ENCODE measurements around the gene CLCNKA. TPM values are rescaled to one million over a fixed set of nuclear protein-coding genes. Genes with fewer than 3 reads are reported as not detected.
A peak's percentile ranks its signal among the peaks of the same experiment; 100 is the strongest.
"Not testable (repeated sequence)": the region's sequence is repeated elsewhere in the genome, so short reads cannot be mapped to it uniquely, and the experiment has no call there.

Gene CLCNKA
- total RNA-seq, 8 experiments from 2014 or later = 0.04 to 0.35 TPM; not detected in 6

GRCh38 chr1:16014509-16015482 is 7.0 kb upstream of the CLCNKA start:
- no peak overlapping the region for H3K4me3 ChIP-seq
- ATAC-seq (replicated peaks in 6 of 8) = peak in 2 of 8 experiments; percentile 16 to 44
- 58 to 75% (median 69%) methylated on average over 1 to 15 of the region's 17 CpGs; no CpG with 5 or more reads in 3 of the 10 experiments for WGBS, 10 experiments
- in situ Hi-C loops (cut with MboI; ENCODE audit: low pct_unique_long_range_greater_than_20kb in 2 of 9, low sequenced_read_pairs in 9 of 9, unreplicated experiment in 9 of 9) = no loop called here
- H3K27ac ChIP-seq = no peak overlapping the region
- H3K4me1 ChIP-seq (replicated peaks in 1 of 2) = peaks cover 43 to 48% of the 10 kb centered on the region in 2 donors

DNA sequence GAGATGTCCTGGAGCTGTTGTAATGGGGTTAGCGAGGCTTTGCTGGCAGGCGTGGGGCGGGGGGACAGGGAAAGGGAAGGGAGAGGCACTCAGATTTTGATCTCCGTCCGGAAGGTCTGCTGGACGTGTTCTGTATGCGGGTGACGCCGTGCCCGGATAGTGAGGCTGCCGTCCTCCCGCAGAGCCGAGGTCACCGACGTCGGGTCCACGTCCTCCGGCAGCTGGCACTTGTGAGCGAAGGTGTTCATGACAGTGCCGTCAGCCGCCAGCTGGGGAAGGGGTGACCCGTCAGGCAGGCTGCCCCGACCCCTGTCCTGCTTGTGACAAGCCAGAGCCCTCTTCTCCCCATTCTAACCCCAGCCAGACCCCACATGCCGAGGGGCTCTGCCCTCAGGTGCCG is 6.3 kb upstream of the CLCNKA start:
- 86% methylated on average over 7 of the region's 25 CpGs; no CpG with 5 or more reads in 9 of the 10 experiments for WGBS, 10 experiments
- H3K4me1 ChIP-seq (replicated peaks in 1 of 2) = peaks cover 46 to 52% of the 10 kb centered on the region in 2 donors
- no peak overlapping the region for H3K27ac ChIP-seq
- ATAC-seq (replicated peaks in 6 of 8) = no peak
- no peak overlapping the region for H3K4me3 ChIP-seq
- in situ Hi-C loops (cut with MboI; ENCODE audit: low pct_unique_long_range_greater_than_20kb in 2 of 9, low sequenced_read_pairs in 9 of 9, unreplicated experiment in 9 of 9) = no loop called here

DNA sequence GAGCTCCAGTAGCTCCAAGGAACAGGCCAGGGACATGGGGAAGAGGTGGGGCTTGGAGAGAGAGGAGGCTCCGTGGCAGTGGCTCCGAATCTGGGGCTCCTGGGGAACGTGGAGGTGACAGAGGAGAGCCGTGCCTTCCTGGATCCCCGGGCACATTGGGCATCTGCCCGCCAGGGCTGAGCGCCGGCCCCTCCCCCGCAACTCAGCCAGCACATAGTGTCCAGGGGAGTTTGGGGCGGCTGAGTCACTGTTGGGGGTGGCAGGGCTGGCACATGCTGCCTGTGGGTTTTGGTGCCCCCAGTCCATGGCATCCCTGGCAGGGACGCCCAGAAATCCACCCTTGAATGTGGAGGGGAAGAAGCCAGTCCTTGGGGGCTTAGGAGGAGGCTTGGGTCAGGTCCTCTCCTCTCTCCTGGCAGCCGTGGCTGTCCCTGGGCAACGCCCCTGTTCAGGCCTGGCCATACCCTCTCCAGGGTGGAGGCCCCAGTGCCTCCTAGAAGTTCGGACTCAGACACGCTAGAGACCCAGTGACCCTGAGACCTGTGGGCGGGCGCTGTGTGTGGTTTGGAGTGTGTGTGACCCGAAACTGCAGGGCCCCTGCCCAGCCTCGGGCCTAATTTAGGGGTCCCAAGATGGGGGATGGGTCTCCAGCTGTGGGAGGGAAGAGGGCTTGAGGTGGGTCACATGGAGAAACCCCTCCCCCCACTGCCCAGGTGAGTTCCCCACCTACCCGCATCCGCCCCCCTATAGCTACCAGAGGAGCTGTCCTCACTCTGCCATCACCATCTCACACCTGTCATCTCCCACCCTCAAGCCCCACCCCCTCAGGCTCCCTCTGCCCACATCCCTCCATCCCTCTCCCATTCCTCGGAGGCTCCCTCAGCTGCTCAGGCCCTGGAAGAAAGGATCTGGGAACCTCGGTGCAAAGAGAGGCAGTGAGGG is 5.6 kb upstream of the CLCNKA start:
- in situ Hi-C loops (cut with MboI; ENCODE audit: low pct_unique_long_range_greater_than_20kb in 2 of 9, low sequenced_read_pairs in 9 of 9, unreplicated experiment in 9 of 9) = no loop called here
- Histone ChIP-seq H3K4me1 (replicated peaks in 1 of 2) (peaks cover 47 to 52% of the 10 kb centered on the region in 2 donors), H3K27ac (no peak overlapping the region), H3K4me3 (no peak overlapping the region)
- no peak for ATAC-seq (replicated peaks in 6 of 8)
- 39 to 93% (median 80%) methylated on average over 1 to 7 of the region's 23 CpGs; no CpG with 5 or more reads in 5 of the 10 experiments for WGBS, 10 experiments

GRCh38 chr1:16017076-16017460 is 4.8 kb upstream of the CLCNKA start:
- no peak for ATAC-seq (replicated peaks in 6 of 8)
- Histone ChIP-seq H3K4me3 (no peak overlapping the region), H3K4me1 (replicated peaks in 1 of 2) (peaks cover 53 to 58% of the 10 kb centered on the region in 2 donors), H3K27ac (no peak overlapping the region)
- in situ Hi-C loops (cut with MboI; ENCODE audit: low pct_unique_long_range_greater_than_20kb in 2 of 9, low sequenced_read_pairs in 9 of 9, unreplicated experiment in 9 of 9) = no loop called here
- 100% methylated on average over 1 to 2 of the region's 10 CpGs; no CpG with 5 or more reads in 8 of the 10 experiments for WGBS, 10 experiments

GRCh38 chr1:16017461-16018303 is 4.2 kb upstream of the CLCNKA start, which contains the start of gene HSPB7:
Gene HSPB7 (minus strand): TSS chr1:16018043. CDS start chr1:16017963, 80 bp downstream.
- H3K27ac ChIP-seq = peak within 1 kb of the TSS in 1 of 2 donors; percentile 13
- H3K4me1 ChIP-seq (replicated peaks in 1 of 2) = peaks cover 53 to 56% of the 10 kb centered on the region in 2 donors
- in situ Hi-C loops (cut with MboI; ENCODE audit: low pct_unique_long_range_greater_than_20kb in 2 of 9, low sequenced_read_pairs in 9 of 9, unreplicated experiment in 9 of 9) = no loop called here
- WGBS, 10 experiments = 0 to 100% (median 57%) methylated on average over 2 to 6 of the region's 37 CpGs; no CpG with 5 or more reads in 5 of the 10 experiments
- no peak within 1 kb of the TSS for H3K4me3 ChIP-seq
- ATAC-seq (replicated peaks in 6 of 8) = peak; percentile 18 to 65 (median 52)

DNA sequence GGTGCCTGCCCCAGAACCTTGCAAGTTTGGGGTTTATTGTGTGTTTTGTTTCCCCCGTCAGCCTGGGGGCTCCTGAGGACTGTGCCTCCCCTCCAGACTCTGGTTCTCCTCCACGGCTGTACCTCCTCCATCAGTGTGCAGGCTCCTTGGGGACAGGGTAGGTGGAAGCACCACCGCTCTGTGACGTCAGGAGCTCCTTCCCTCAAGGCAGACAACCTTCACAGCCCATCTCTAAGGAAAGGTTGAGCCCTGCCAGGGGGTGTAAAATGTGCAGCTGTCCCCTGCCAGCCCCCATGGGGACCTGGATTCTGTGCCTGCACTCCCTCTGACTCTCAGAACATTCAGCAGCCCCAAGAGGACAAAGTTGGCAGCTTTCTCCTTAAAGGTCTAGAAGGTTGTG is 3.5 kb upstream of the CLCNKA start:
- H3K4me1 ChIP-seq (replicated peaks in 1 of 2) = peaks cover 47 to 51% of the 10 kb centered on the region in 2 donors
- peak in 4 of 8 experiments; percentile 1 to 14 (median 4) for ATAC-seq (replicated peaks in 6 of 8)
- 20 to 67% (median 43%) methylated on average over 2 to 4 of the region's 4 CpGs; no CpG with 5 or more reads in 6 of the 10 experiments for WGBS, 10 experiments
- H3K27ac ChIP-seq = no peak overlapping the region
- no peak overlapping the region for H3K4me3 ChIP-seq
- in situ Hi-C loops (cut with MboI; ENCODE audit: low pct_unique_long_range_greater_than_20kb in 2 of 9, low sequenced_read_pairs in 9 of 9, unreplicated experiment in 9 of 9) = no loop called here

- H3K27ac ChIP-seq = no peak overlapping the region
- in situ Hi-C loops (cut with MboI; ENCODE audit: low pct_unique_long_range_greater_than_20kb in 2 of 9, low sequenced_read_pairs in 9 of 9, unreplicated experiment in 9 of 9) = no loop called here
- peak in 4 of 8 experiments; percentile 6 to 17 (median 7) for ATAC-seq (replicated peaks in 6 of 8)
These were observed 2.8 kb upstream of the CLCNKA start for GRCh38 chr1:16018749-16019643.

DNA sequence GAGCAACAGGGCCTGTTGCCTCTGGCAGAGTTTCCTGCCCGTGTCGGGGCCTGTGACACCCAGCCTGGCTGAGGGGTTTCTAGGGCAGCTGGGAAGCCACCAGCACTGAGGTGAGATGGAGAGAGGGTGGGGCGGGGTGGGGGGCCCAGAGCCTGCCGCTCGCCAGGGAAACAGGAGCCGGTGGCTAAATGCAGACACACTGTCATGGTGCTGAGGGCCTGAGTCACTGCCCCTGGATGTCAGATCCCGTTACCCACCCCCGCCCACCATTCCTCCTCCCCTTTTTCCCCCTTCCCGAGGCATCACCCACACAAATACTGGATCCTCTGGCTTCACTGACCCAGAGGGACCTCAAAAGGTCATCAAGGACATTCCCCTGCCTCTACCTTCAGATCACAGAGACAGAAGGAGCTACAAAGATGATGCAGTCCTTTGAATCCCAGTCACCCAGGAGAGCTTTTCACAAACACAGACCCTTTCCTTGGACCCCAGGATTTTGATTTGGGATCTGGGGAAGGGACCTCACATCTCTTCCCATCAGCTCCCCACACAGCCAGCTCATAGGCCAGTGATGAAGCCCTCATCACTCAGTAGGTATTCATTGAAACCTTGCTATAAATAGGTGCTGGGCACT is 2.1 kb upstream of the CLCNKA start:
- 40% methylated on average over 1 of the region's 9 CpGs; no CpG with 5 or more reads in 9 of the 10 experiments for WGBS, 10 experiments
- peak in 6 of 8 experiments; percentile 9 to 80 (median 67) for ATAC-seq (replicated peaks in 6 of 8)
- in situ Hi-C loops (cut with MboI; ENCODE audit: low pct_unique_long_range_greater_than_20kb in 2 of 9, low sequenced_read_pairs in 9 of 9, unreplicated experiment in 9 of 9) = no loop called here
- H3K4me3 ChIP-seq = no peak overlapping the region
- H3K4me1 ChIP-seq (replicated peaks in 1 of 2) = peaks cover 35 to 36% of the 10 kb centered on the region in 2 donors
- H3K27ac ChIP-seq = no peak overlapping the region

More at GRCh38 chr1:16018749-16019643, 2.8 kb upstream of the CLCNKA start:
- 40 to 100% (median 85%) methylated on average over 2 to 17 of the region's 23 CpGs; no CpG with 5 or more reads in 2 of the 10 experiments for WGBS, 10 experiments
- no peak overlapping the region for H3K4me3 ChIP-seq
- H3K4me1 ChIP-seq (replicated peaks in 1 of 2) = peaks cover 42 to 44% of the 10 kb centered on the region in 2 donors

GRCh38 chr1:16020325-16020724 is 1.5 kb upstream of the CLCNKA start:
- in situ Hi-C loops (cut with MboI; ENCODE audit: low pct_unique_long_range_greater_than_20kb in 2 of 9, low sequenced_read_pairs in 9 of 9, unreplicated experiment in 9 of 9) = no loop called here
- H3K4me3 ChIP-seq = no peak overlapping the region
- H3K4me1 ChIP-seq (replicated peaks in 1 of 2) = peaks cover 30 to 34% of the 10 kb centered on the region in 2 donors
- H3K27ac ChIP-seq = no peak overlapping the region
- no peak for ATAC-seq (replicated peaks in 6 of 8)
- 40 to 89% (median 71%) methylated on average over 1 to 3 of the region's 6 CpGs; no CpG with 5 or more reads in 7 of the 10 experiments for WGBS, 10 experiments

- ATAC-seq (replicated peaks in 6 of 8); H3K4me3 ChIP-seq; H3K27ac ChIP-seq; in situ Hi-C loops (cut with MboI; ENCODE audit: low pct_unique_long_range_greater_than_20kb in 2 of 9, low sequenced_read_pairs in 9 of 9, unreplicated experiment in 9 of 9): not testable (repeated sequence)
- peaks cover 30 to 34% of the 10 kb centered on the region in 2 donors for H3K4me1 ChIP-seq (replicated peaks in 1 of 2)
- 60% methylated on average over 1 of the region's 9 CpGs; no CpG with 5 or more reads in 9 of the 10 experiments for WGBS, 10 experiments
These were observed 958 bp upstream of the CLCNKA start for GRCh38 chr1:16020878-16021277.

DNA sequence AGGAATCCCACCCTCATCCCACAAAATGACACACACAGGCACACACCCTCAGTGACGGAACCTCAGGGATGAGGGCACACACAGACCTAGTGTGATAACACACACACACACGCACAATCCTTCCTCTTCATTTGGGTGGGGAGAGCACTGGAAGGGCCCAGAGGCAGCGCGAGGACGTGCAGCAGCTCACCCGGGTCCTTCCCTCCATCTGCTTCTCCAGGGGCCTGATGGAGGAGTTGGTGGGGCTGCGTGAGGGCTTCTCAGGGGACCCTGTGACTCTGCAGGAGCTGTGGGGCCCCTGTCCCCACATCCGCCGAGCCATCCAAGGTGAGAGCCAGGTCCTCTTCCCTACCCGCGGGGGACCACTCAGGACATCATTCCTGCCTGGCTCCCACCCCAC is 557 bp downstream of the CLCNKA start:
- ATAC-seq (replicated peaks in 6 of 8) = no peak
- Histone ChIP-seq H3K27ac (no peak overlapping the region), H3K4me3 (no peak overlapping the region), H3K4me1 (replicated peaks in 1 of 2) (peaks cover 36 to 37% of the 10 kb centered on the region in 2 donors)
- 50 to 78% methylated on average over 2 to 5 of the region's 11 CpGs; no CpG with 5 or more reads in 8 of the 10 experiments for WGBS, 10 experiments
- in situ Hi-C loops (cut with MboI; ENCODE audit: low pct_unique_long_range_greater_than_20kb in 2 of 9, low sequenced_read_pairs in 9 of 9, unreplicated experiment in 9 of 9) = no loop called here
